Measurements from ENCODE around the gene SLC25A27.

The SLC25A27 gene

DNA sequence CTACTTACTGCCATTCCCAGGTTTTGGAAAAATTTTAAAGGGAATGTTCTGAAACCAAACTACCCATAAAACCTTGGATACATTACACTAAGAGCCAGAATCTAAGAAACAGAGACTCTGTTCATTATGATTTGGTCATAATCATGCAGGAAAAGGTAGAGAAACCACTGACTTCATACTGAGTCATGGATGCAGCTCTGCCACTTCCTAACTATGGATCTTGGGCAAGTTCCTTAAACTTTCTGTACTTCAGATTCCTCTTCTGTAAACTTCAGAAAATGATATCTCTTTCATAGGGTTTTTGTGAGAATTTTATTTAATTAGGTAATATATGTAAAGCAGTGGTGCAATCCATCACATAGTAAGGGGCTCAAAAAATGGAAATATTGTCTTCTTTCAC lies 62.4 kb downstream of the SLC25A27 start:
- no peak for DNase-seq (ENCODE audit: low spot score)

DNA sequence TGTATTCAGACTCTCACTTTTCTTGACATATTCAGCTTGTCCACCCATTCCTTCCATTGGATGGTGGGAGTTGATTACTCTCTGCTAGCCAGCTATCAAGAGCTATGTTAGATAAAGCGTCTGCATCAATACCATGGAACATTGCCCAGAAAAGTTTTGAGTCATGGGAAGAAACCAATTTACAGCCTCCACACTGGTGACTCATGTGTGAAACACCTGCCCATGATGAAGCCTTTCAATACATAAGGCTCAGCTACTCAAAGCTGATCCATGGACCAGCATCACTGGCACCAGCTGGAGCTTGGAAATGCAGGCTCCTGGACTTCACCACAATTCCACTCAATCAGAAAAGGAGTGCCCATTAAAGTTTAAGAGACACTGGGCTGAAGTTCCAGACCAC lies 66.3 kb downstream of the SLC25A27 start:
- DNase-seq (ENCODE audit: low spot score), result no peak

DNA sequence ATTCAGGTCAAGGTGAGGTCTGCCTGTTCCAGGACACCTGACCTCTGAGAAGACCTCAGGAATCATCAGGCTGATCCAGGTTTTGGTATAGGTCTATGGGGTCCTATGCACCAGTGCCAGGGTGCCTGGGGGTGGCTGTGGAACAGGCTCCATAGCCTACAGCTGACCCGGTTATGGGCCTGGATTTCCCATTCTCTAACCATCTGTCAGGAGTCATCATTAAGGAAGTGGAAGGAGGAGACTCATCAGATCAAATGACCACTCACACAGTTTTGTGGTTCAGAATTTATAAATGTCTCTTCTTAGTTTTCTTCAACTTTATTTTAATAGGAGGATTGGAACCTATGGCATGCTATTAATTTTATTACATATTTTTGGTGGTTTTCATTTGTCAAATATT lies 67.6 kb downstream of the SLC25A27 start:
- no peak for DNase-seq (ENCODE audit: low spot score)
